ENCODE data around the gene RNF111.

DNA sequence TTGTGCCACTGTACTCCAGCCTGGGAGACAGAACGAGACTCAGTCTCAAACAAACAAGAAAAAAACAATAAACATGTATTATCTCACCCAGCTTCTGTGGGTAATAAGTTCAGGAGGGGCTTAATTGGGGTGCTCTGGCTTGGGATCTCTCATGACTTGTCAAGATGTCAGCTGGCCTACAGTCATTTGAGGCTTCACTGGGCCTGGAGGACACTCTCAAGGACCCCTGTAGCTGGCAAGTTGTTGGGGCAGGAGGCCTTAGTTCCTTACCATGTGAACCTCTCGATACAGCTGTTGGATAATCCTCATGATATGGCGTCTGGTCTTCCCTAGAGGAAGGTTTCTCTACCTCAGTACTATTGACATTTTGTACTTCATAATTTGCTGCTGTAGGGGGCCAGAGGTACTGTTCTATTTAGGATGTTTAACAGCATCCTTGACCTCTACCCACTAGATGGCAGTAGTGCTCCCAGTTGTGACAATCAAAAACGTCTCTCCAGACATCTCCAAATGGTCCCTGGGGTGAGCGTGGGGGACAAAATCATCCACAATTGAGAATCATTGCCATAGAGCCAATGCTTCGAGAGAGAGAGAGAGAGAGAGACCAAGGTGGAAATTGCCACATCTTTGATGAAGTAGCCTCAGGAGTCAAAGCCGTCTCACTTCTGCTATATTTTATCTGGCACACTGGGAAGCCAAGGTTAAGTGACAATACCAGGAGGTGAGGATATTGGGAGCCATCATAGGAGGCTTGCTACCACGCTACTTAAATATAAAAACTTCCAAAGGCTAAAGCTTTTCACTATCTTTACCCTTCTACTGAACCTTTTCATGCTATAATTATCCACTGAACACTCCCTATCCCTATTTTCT lies 30.1 kb upstream of the RNF111 start:
- TF ChIP-seq POLR2AphosphoS5 (IDR thresholded peaks at IDR 0.05; ENCODE audit: borderline replicate concordance, low read depth, low read length) (no peak), EZH2 (IDR thresholded peaks at IDR 0.05) (no peak), FOXP2 (optimal IDR thresholded peaks at IDR 0.05; ENCODE audit: control extremely low read depth, extremely low read length, insufficient read depth) (no peak)
